OCI-LY7 (cell line): Measurements from ENCODE around the gene PTCD1.

Source experiments
- CTCF ChIP-seq: fragments of 200-600 bp; sonication (generic); conservative IDR thresholded peaks from 2 replicates; pipeline ENCODE4 v1.5.1; 2014; ENCODE audit warnings: mild to moderate bottlenecking, antibody characterized with exemption, low read length, moderate library complexity, mixed read lengths
- EZH2phosphoT487 ChIP-seq: fragments of 200-600 bp; sonication (generic); IDR thresholded peaks from 2 replicates; pipeline ENCODE4 v1.6.1; 2018; ENCODE audit warnings: low read depth, borderline replicate concordance, mild to moderate bottlenecking, mixed run types, antibody characterized with exemption, low read length, moderate library complexity, mixed read lengths

GRCh38 chr7:99420986-99421385 lies 17.6 kb downstream of the PTCD1 start:
- TF ChIP-seq CTCF (no peak), EZH2phosphoT487 (no peak)
